ENCODE measurements around the gene KRT38.

DNA sequence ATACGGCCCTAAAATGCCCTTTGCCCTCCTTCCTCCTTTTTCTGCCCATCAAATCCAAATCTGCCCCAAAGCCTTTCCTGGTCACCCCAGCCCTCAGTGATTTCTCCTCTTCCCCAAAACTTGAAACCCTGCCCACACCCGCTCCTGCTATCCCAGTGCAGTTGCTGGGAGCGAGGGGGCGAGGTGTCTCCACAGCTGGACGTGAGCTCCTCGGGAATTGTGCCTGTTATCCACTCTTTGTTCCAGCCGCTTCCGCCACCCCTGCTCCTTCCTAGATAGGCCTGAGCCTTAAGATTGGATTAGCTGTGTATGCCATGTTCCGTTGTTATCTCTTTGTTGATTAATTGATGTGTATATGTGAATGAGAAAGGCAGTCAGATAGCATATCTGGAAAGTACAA, 42.7 kb upstream of the KRT38 start:
- TF ChIP-seq TAF1 (IDR thresholded peaks at IDR 0.05; ENCODE audit: borderline replicate concordance, insufficient read depth, low read length) (no peak), REST (IDR thresholded peaks at IDR 0.05; ENCODE audit: insufficient read depth in 1 of 2, low read depth in 2 of 2, low read length in 2 of 2) (no peak), POLR2AphosphoS5 (IDR thresholded peaks at IDR 0.05; ENCODE audit: low read depth, low read length) (no peak)

Measured in PFSK-1 (cell line).